Astrocyte of the cerebellum (primary cell): ENCODE measurements around the gene STEAP3.

Experiments used
- DNase-seq: peaks from one replicate; pipeline ENCODE4 v3.0.0-alpha.2; 2011; ENCODE audit warnings: low read depth
- H3K4me3 ChIP-seq: 2 replicates; pipeline ENCODE4 v1.5.1; 2011; ENCODE audit warnings: mild to moderate bottlenecking, low read depth, low read length, moderate library complexity
- CTCF ChIP-seq: IDR thresholded peaks from 2 replicates; pipeline ENCODE4 v1.5.1; 2012; ENCODE audit warnings: low read length, low read depth, moderate library complexity, mild to moderate bottlenecking; ENCODE audit errors: missing control alignments
- in situ Hi-C: cut with HindIII; loops from 2 replicates; pipeline ENCODE4 v1.10.0; 2017; ENCODE audit warnings: low sequenced_read_pairs

The STEAP3 gene

DNA sequence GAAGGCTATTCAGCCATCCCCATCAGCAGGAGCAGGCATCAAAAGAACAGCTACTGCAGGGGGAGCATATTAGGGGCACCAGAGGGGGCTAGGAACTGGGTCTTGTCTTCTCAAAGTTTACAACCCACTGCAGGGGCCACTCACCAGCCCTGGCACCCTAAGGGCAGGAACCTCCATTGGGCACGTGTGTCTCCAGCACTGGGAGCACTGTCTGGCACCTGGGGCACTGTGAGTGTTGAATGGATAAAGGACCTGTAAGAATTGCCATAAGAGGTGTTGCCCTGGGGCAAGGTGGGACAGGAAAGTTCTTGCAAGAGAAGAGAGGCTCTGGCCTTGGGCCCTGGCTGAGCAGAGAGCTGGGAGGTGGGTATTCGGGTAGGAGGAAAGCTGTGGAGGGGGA, 1.4 kb upstream of the STEAP3 start:
- no peak for DNase-seq
- in situ Hi-C loops: no loop called here
- no peak overlapping the region for H3K4me3 ChIP-seq
- no peak for TF ChIP-seq CTCF

DNA sequence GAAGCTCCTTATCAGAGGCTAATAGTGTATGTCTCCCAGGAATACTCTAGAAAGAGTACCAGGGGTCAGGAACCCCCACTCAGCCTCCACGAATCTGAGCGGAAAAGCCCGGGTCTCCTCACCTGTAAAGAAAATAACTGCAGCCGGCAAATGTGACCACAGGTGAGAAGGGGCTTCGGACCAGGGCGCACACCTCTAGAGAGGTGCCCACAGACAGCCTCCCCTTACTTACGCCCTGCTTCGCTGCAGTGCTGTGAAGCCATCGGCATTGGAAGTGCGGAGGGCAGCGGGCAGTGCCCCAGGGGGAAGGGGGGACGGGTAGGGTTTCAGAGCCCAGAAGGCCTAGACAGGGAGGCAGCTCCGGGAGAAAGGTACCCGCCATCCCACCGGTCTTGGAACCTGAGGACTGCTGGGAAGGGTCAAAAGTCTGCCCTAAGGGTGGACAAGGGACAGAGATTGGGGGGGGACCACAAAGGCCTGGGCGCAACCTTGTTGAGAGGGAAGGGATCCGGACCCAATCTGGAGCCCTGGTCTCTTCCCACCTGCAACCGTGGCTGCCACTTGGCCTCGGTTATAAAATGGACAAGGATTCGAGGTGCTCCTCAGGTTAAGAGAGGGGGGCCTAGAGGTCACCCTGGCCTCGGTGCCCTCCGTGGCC, 642 bp upstream of the STEAP3 start:
- in situ Hi-C loops: no loop called here
- DNase-seq: no peak
- no peak for TF ChIP-seq CTCF
- H3K4me3 ChIP-seq: peak overlapping the region; percentile 83

GRCh38 chr2:119224391-119225104, 914 bp downstream of the STEAP3 start:
- H3K4me3 ChIP-seq: peak overlapping the region; percentile 83
- in situ Hi-C loops: no loop called here
- TF ChIP-seq CTCF: no peak
- DNase-seq: no peak

DNA sequence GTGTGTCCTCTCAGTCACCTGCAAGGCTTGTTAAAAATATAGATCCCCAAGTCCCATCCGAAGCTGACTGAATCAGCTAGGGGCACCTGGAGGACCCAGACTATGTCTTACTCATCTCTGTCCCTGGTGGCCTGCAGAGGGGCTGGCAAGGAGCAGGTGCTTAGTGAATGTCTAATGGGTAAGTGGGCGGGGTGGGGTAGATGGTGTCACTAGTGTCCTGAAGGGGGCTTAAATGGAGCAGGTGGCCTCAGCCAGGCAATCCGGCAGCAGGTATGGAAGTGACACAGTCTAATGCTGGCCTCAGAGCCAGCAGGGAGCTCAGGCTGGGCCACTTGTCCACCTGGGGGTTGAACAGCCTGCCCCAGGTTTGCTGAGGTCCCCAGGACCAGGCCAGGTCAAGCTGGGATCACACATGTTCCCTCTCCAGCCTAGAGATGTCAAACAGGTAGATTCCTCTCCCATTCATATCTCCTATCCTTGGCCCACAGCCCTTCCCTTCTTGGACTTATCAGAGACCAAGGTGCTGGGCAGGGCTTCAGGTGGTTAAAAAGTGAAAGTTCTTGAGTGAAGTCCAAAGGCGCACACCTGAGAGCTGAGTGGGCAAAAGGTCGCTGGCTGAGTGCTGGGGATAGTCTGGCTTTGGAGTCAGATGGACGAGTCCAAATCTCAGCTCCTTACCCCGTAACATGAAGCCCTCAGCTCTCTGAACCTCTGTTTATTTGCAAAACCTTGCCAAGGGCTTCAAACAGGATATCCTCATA, 1.7 kb downstream of the STEAP3 start:
- TF ChIP-seq CTCF: no peak

GRCh38 chr2:119225926-119226325, 2.3 kb downstream of the STEAP3 start:
- no peak for DNase-seq
- H3K4me3 ChIP-seq: no peak overlapping the region
- in situ Hi-C loops: no loop called here
- TF ChIP-seq CTCF: no peak

More for the DNA sequence above, 1.7 kb downstream of the STEAP3 start:
- DNase-seq: no peak
- H3K4me3 ChIP-seq: peak overlapping the region; percentile 83
- in situ Hi-C loops: no loop called here

GRCh38 chr2:119227346-119227745, 3.7 kb downstream of the STEAP3 start:
- H3K4me3 ChIP-seq: no peak overlapping the region
- in situ Hi-C loops: no loop called here
- DNase-seq: no peak
- no peak for TF ChIP-seq CTCF
